ES-I3 (cell line): ENCODE data around the gene MUL1.
A peak's percentile ranks its signal among the peaks of the same experiment; 100 is the strongest.

Experiments
- H3K36me3 ChIP-seq: 2 replicates; pipeline ENCODE4 v1.6.1; 2013; ENCODE audit warnings: mild to moderate bottlenecking, low read length, control low read depth, moderate library complexity; ENCODE audit not compliant: insufficient read depth
- H3K4me1 ChIP-seq: 2 replicates; pipeline ENCODE4 v1.6.1; 2013; ENCODE audit warnings: mild to moderate bottlenecking, control low read depth, low read length; ENCODE audit not compliant: insufficient read depth
- H3K9ac ChIP-seq: 2 replicates; pipeline ENCODE4 v1.6.1; 2013; ENCODE audit warnings: low read depth, mild to moderate bottlenecking, low read length, moderate library complexity
- H3K9me3 ChIP-seq: 2 replicates; pipeline ENCODE4 v1.6.1; 2013; ENCODE audit warnings: mild to moderate bottlenecking, low read length, moderate library complexity; ENCODE audit not compliant: control insufficient read depth, insufficient read depth

MUL1 gene

GRCh38 chr1:20507564-20508410, at the start of gene MUL1:
MUL1 (minus strand) TSS chr1:20508151; CDS start chr1:20508024, 127 bp downstream.
- Histone ChIP-seq H3K36me3 (peaks cover 2% of the 10 kb centered on the region; the same call in 1 of the 2 replicates), H3K9ac (peak within 1 kb of the TSS; percentile 80), H3K4me1 (no peaks in the 10 kb centered on the region; the same call in 1 of the 2 replicates), H3K9me3 (no peaks in the 10 kb centered on the region)

GRCh38 chr1:20555758-20556120, 47.8 kb upstream of the MUL1 start:
- Histone ChIP-seq H3K9me3 (no peaks in the 10 kb centered on the region), H3K4me1 (no peaks in the 10 kb centered on the region), H3K9ac (no peak overlapping the region), H3K36me3 (no peaks in the 10 kb centered on the region)

- no peak overlapping the region for H3K9ac ChIP-seq
- H3K9me3 ChIP-seq: no peaks in the 10 kb centered on the region
- no peaks in the 10 kb centered on the region for H3K36me3 ChIP-seq
- no peaks in the 10 kb centered on the region for H3K4me1 ChIP-seq
These were observed 47.2 kb upstream of the MUL1 start for GRCh38 chr1:20555025-20555757.

- Histone ChIP-seq H3K9me3 (no peaks in the 10 kb centered on the region), H3K36me3 (no peaks in the 10 kb centered on the region), H3K4me1 (no peaks in the 10 kb centered on the region), H3K9ac (peak overlapping the region; percentile 79)
These were observed 44.9 kb upstream of the MUL1 start for GRCh38 chr1:20552728-20553445.

GRCh38 chr1:20551945-20552727, 44.2 kb upstream of the MUL1 start, which contains the start of gene FAM43B:
FAM43B (plus strand) TSS chr1:20552573; CDS start chr1:20552974, 401 bp downstream.
- no peaks in the 10 kb centered on the region for H3K9me3 ChIP-seq
- H3K9ac ChIP-seq: peak within 1 kb of the TSS; percentile 79
- H3K4me1 ChIP-seq: no peaks in the 10 kb centered on the region
- H3K36me3 ChIP-seq: no peaks in the 10 kb centered on the region

GRCh38 chr1:20551161-20551560, 43.2 kb upstream of the MUL1 start:
- no peaks in the 10 kb centered on the region for H3K9me3 ChIP-seq
- H3K9ac ChIP-seq: no peak overlapping the region; the same call in 1 of the 2 replicates
- H3K4me1 ChIP-seq: no peaks in the 10 kb centered on the region
- H3K36me3 ChIP-seq: no peaks in the 10 kb centered on the region

GRCh38 chr1:20546637-20547036, 38.7 kb upstream of the MUL1 start:
- no peaks in the 10 kb centered on the region for H3K36me3 ChIP-seq
- H3K4me1 ChIP-seq: no peaks in the 10 kb centered on the region
- H3K9ac ChIP-seq: no peak overlapping the region
- no peaks in the 10 kb centered on the region for H3K9me3 ChIP-seq

GRCh38 chr1:20540281-20540680, 32.3 kb upstream of the MUL1 start:
- no peaks in the 10 kb centered on the region for H3K36me3 ChIP-seq
- no peak overlapping the region for H3K9ac ChIP-seq
- no peaks in the 10 kb centered on the region for H3K9me3 ChIP-seq
- H3K4me1 ChIP-seq: no peaks in the 10 kb centered on the region

GRCh38 chr1:20538760-20539551, 31.0 kb upstream of the MUL1 start:
- H3K36me3 ChIP-seq: no peaks in the 10 kb centered on the region

GRCh38 chr1:20538227-20538626, 30.3 kb upstream of the MUL1 start:
- Histone ChIP-seq H3K36me3 (no peaks in the 10 kb centered on the region), H3K9ac (no peak overlapping the region), H3K4me1 (no peaks in the 10 kb centered on the region), H3K9me3 (no peaks in the 10 kb centered on the region)

More at GRCh38 chr1:20538760-20539551, 31.0 kb upstream of the MUL1 start:
- no peaks in the 10 kb centered on the region for H3K4me1 ChIP-seq
- no peaks in the 10 kb centered on the region for H3K9me3 ChIP-seq
- H3K9ac ChIP-seq: no peak overlapping the region

GRCh38 chr1:20534659-20535417, 26.9 kb upstream of the MUL1 start:
- H3K4me1 ChIP-seq: no peaks in the 10 kb centered on the region
- no peaks in the 10 kb centered on the region for H3K36me3 ChIP-seq
- no peak overlapping the region for H3K9ac ChIP-seq
- no peaks in the 10 kb centered on the region for H3K9me3 ChIP-seq

GRCh38 chr1:20533635-20534034, 25.7 kb upstream of the MUL1 start:
- Histone ChIP-seq H3K9me3 (no peaks in the 10 kb centered on the region), H3K9ac (no peak overlapping the region), H3K36me3 (no peaks in the 10 kb centered on the region), H3K4me1 (no peaks in the 10 kb centered on the region)

- no peaks in the 10 kb centered on the region for H3K4me1 ChIP-seq
- no peak overlapping the region for H3K9ac ChIP-seq
- no peaks in the 10 kb centered on the region for H3K36me3 ChIP-seq
- H3K9me3 ChIP-seq: no peaks in the 10 kb centered on the region
These were observed 22.9 kb upstream of the MUL1 start for GRCh38 chr1:20530901-20531300.
